22Rv1 (cell line): ENCODE data around the gene DCUN1D1.

ENCODE experiments used
- H3K27ac ChIP-seq: fragments of 450-650 bp; 2 replicates; pipeline ENCODE4 v1.5.1; 2017
- CTCF ChIP-seq: fragments of 450-650 bp; IDR thresholded peaks from 2 replicates; pipeline ENCODE4 v1.5.1; 2017; ENCODE audit warnings: mild to moderate bottlenecking
- ZFX ChIP-seq: fragments of 450-650 bp; IDR thresholded peaks from 2 replicates; pipeline ENCODE4 v1.6.1; 2017; ENCODE audit warnings: antibody characterized with exemption, borderline replicate concordance

DCUN1D1 gene

GRCh38 chr3:182909318-182910040 is 70.9 kb downstream of the DCUN1D1 start:
- TF ChIP-seq ZFX (no peak), CTCF (peak; percentile 77)

GRCh38 chr3:182908471-182908870 is 71.9 kb downstream of the DCUN1D1 start:
- no peak overlapping the region for H3K27ac ChIP-seq
- TF ChIP-seq ZFX: no peak
- TF ChIP-seq CTCF: no peak

More at GRCh38 chr3:182909318-182910040, 70.9 kb downstream of the DCUN1D1 start:
- no peak overlapping the region for H3K27ac ChIP-seq

- TF ChIP-seq CTCF: no peak
- H3K27ac ChIP-seq: no peak overlapping the region
Measured at GRCh38 chr3:182906036-182906435, 74.3 kb downstream of the DCUN1D1 start.

- TF ChIP-seq ZFX (no peak), CTCF (no peak)
- H3K27ac ChIP-seq: no peak overlapping the region
Measured at GRCh38 chr3:182905623-182906022, 74.7 kb downstream of the DCUN1D1 start.

GRCh38 chr3:182904164-182904563 is 76.2 kb downstream of the DCUN1D1 start:
- H3K27ac ChIP-seq: no peak overlapping the region
- peak; percentile 11; the same call in 1 of the 2 replicates for TF ChIP-seq CTCF
- no peak for TF ChIP-seq ZFX

GRCh38 chr3:182902236-182902635 is 78.1 kb downstream of the DCUN1D1 start:
- TF ChIP-seq ZFX: no peak
- no peak for TF ChIP-seq CTCF
- no peak overlapping the region for H3K27ac ChIP-seq

- TF ChIP-seq CTCF: no peak
- TF ChIP-seq ZFX: no peak
- no peak overlapping the region for H3K27ac ChIP-seq
Measured at GRCh38 chr3:182896553-182896952, 83.8 kb downstream of the DCUN1D1 start.
